Measurements from ENCODE around the gene DCLK1.

The DCLK1 gene

DNA sequence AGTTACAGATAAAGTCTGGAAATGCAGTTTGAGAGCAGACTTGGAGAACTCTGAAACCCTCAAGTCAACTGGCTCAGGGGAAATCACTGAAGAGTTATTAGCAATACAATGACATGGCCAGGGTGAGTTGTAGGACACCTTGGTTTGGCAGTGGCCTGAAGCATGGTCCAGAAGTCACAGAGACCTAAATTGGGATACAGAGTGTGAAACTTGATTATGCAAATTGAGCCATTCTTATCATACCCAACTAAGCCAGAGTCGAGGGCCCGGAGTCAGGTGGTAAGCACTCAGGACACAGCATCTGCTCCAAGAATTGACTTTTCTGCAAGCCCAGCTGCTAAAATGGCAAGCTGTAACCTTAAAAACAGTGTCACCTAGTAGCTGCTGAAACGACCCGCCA is 224.5 kb downstream of the DCLK1 start:
- Histone ChIP-seq H3K4me2 (no peak overlapping the region), H3K27ac (no peak overlapping the region), H3K4me1 (ENCODE audit: low read depth, poor library complexity, severe bottlenecking) (no peaks in the 10 kb centered on the region), H3K27me3 (ENCODE audit: insufficient read depth, low read depth) (no peaks in the 10 kb centered on the region), H2AFZ (ENCODE audit: low read depth) (no peak overlapping the region), H3K36me3 (ENCODE audit: insufficient read depth) (no peaks in the 10 kb centered on the region), H3K4me3 (IDR thresholded peaks at IDR 0.05; ENCODE audit: insufficient read depth, low read depth, low read length) (no peak overlapping the region), H3K79me2 (ENCODE audit: insufficient read depth, low read depth) (no peaks in the 10 kb centered on the region), H3K9ac (no peak overlapping the region), H4K20me1 (ENCODE audit: insufficient read depth) (no peaks in the 10 kb centered on the region)
- TF ChIP-seq, protein P1, sequence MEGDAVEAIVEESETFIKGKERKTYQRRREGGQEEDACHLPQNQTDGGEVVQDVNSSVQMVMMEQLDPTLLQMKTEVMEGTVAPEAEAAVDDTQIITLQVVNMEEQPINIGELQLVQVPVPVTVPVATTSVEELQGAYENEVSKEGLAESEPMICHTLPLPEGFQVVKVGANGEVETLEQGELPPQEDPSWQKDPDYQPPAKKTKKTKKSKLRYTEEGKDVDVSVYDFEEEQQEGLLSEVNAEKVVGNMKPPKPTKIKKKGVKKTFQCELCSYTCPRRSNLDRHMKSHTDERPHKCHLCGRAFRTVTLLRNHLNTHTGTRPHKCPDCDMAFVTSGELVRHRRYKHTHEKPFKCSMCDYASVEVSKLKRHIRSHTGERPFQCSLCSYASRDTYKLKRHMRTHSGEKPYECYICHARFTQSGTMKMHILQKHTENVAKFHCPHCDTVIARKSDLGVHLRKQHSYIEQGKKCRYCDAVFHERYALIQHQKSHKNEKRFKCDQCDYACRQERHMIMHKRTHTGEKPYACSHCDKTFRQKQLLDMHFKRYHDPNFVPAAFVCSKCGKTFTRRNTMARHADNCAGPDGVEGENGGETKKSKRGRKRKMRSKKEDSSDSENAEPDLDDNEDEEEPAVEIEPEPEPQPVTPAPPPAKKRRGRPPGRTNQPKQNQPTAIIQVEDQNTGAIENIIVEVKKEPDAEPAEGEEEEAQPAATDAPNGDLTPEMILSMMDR (conservative IDR thresholded peaks at IDR 0.05; ENCODE audit: low read depth, low read length), result no peak

DNA sequence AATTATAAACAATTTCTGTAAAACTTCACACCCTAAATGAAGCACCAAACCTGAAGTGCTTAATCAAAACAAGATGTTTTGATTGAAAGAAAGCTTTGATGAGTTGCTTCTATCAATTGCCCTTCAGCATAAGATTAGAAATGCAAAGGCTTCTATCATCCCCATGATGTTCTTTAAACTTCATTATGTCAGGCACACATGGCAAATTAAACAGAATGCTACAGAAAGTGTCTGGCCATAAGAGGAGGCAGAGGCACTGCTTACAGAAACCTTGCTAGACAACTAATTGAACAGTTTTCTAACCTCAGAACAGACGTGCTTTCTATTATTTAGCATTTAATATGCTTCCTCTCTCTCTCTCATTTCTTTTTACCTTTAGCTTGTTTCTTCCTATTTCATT is 228.1 kb downstream of the DCLK1 start:
- H3K4me1 ChIP-seq (ENCODE audit: low read depth, poor library complexity, severe bottlenecking), result no peaks in the 10 kb centered on the region
- H3K9ac ChIP-seq, result no peak overlapping the region
- no peaks in the 10 kb centered on the region for H3K79me2 ChIP-seq (ENCODE audit: insufficient read depth, low read depth)
- no peaks in the 10 kb centered on the region for H3K36me3 ChIP-seq (ENCODE audit: insufficient read depth)
- no peak overlapping the region for H3K4me3 ChIP-seq (IDR thresholded peaks at IDR 0.05; ENCODE audit: insufficient read depth, low read depth, low read length)
- TF ChIP-seq, protein P1 (conservative IDR thresholded peaks at IDR 0.05; ENCODE audit: low read depth, low read length), result no peak
- no peak overlapping the region for H2AFZ ChIP-seq (ENCODE audit: low read depth)
- no peaks in the 10 kb centered on the region for H3K27me3 ChIP-seq (ENCODE audit: insufficient read depth, low read depth)
- no peak overlapping the region for H3K4me2 ChIP-seq
- no peaks in the 10 kb centered on the region for H4K20me1 ChIP-seq (ENCODE audit: insufficient read depth)
- H3K27ac ChIP-seq, result no peak overlapping the region

DNA sequence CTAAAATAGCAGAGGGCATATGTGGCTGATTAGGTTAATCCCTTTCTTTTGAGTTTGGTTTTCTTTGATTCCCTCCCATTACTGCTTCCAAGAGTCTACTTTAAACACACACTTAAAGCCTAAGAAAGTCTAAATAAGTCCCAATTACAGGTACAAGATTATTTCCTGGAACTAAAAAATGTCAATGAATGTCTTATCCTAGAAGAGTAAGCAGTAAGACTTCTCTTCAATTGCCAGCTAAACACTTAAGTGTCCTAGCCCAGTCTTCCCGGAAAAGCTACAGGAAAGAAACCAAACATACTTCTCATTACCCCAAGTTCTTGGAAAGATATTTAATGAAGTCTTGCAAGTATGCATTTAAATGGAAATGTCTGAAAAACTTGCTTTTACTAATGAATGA is 233.1 kb downstream of the DCLK1 start:
- Histone ChIP-seq H3K4me2 (no peak overlapping the region), H3K36me3 (ENCODE audit: insufficient read depth) (no peaks in the 10 kb centered on the region), H3K79me2 (ENCODE audit: insufficient read depth, low read depth) (no peaks in the 10 kb centered on the region), H2AFZ (ENCODE audit: low read depth) (no peak overlapping the region), H3K4me3 (IDR thresholded peaks at IDR 0.05; ENCODE audit: insufficient read depth, low read depth, low read length) (no peak overlapping the region), H3K9ac (no peak overlapping the region), H3K27ac (no peak overlapping the region), H3K27me3 (ENCODE audit: insufficient read depth, low read depth) (no peaks in the 10 kb centered on the region), H4K20me1 (ENCODE audit: insufficient read depth) (no peaks in the 10 kb centered on the region), H3K4me1 (ENCODE audit: low read depth, poor library complexity, severe bottlenecking) (no peaks in the 10 kb centered on the region)
- TF ChIP-seq, protein P1 (conservative IDR thresholded peaks at IDR 0.05; ENCODE audit: low read depth, low read length), result no peak

DNA sequence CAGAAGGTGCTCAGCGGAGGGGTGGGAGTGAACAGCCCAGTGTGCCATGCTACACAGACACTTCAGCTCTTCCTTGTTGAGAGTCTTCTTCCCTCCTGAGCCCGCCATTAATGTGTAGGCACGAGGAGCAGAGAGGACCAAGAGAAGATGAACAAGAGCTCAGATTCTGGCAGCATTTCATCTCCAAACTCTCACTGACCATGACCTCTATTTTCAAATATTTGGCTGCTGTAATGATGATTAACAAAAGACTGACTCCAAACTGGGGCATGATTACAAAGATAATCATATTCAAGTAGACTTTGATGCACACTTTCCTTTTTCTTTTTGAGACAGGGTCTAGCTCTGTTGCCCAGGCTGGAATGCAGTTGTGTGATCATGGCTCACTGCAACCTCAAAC is 236.5 kb downstream of the DCLK1 start:
- H3K4me2 ChIP-seq, result no peak overlapping the region
- no peaks in the 10 kb centered on the region for H4K20me1 ChIP-seq (ENCODE audit: insufficient read depth)
- no peak overlapping the region for H3K9ac ChIP-seq
- no peak overlapping the region for H3K27ac ChIP-seq
- H3K36me3 ChIP-seq (ENCODE audit: insufficient read depth), result no peaks in the 10 kb centered on the region
- H3K27me3 ChIP-seq (ENCODE audit: insufficient read depth, low read depth), result no peaks in the 10 kb centered on the region
- H2AFZ ChIP-seq (ENCODE audit: low read depth), result no peak overlapping the region
- H3K4me1 ChIP-seq (ENCODE audit: low read depth, poor library complexity, severe bottlenecking), result no peaks in the 10 kb centered on the region
- TF ChIP-seq, protein P1 (conservative IDR thresholded peaks at IDR 0.05; ENCODE audit: low read depth, low read length), result no peak
- H3K4me3 ChIP-seq (IDR thresholded peaks at IDR 0.05; ENCODE audit: insufficient read depth, low read depth, low read length), result no peak overlapping the region
- no peaks in the 10 kb centered on the region for H3K79me2 ChIP-seq (ENCODE audit: insufficient read depth, low read depth)
